ENCODE results near the gene GRM4.
"Not testable (repeated sequence)": the region's sequence is repeated elsewhere in the genome, so short reads cannot be mapped to it uniquely, and the experiment has no call there.

The GRM4 gene

GRCh38 chr6:34018026-34018425 is 127.9 kb downstream of the GRM4 start:
- Histone ChIP-seq H3K36me3 (ENCODE audit: insufficient read depth, low read depth, low read length) (no peaks in the 10 kb centered on the region), H3K4me3 (ENCODE audit: low read length) (no peak overlapping the region), H3K27ac (ENCODE audit: low read length) (no peak overlapping the region), H3K9me3 (ENCODE audit: insufficient read depth, low read depth, low read length) (no peaks in the 10 kb centered on the region), H3K27me3 (ENCODE audit: insufficient read depth, low read length) (peaks cover 34% of the 10 kb centered on the region), H3K4me1 (ENCODE audit: insufficient read depth, low read length) (no peaks in the 10 kb centered on the region), H3K9ac (ENCODE audit: low read depth, low read length) (no peak overlapping the region)

- H3K36me3 ChIP-seq (ENCODE audit: insufficient read depth, low read depth, low read length): no peaks in the 10 kb centered on the region
- no peak overlapping the region for H3K9ac ChIP-seq (ENCODE audit: low read depth, low read length)
- H3K4me1 ChIP-seq (ENCODE audit: insufficient read depth, low read length): no peaks in the 10 kb centered on the region
- H3K4me3 ChIP-seq (ENCODE audit: low read length): no peak overlapping the region
- H3K27ac ChIP-seq (ENCODE audit: low read length): no peak overlapping the region
- peaks cover 41% of the 10 kb centered on the region for H3K27me3 ChIP-seq (ENCODE audit: insufficient read depth, low read length)
- H3K9me3 ChIP-seq (ENCODE audit: insufficient read depth, low read depth, low read length): no peaks in the 10 kb centered on the region
Measured at GRCh38 chr6:34017106-34017805, 128.6 kb downstream of the GRM4 start.

- not testable (repeated sequence) for H3K9me3 ChIP-seq (ENCODE audit: insufficient read depth, low read depth, low read length); H3K9ac ChIP-seq (ENCODE audit: low read depth, low read length); H3K4me3 ChIP-seq (ENCODE audit: low read length); H3K36me3 ChIP-seq (ENCODE audit: insufficient read depth, low read depth, low read length); H3K4me1 ChIP-seq (ENCODE audit: insufficient read depth, low read length); H3K27ac ChIP-seq (ENCODE audit: low read length)
- H3K27me3 ChIP-seq (ENCODE audit: insufficient read depth, low read length): peaks cover 47% of the 10 kb centered on the region
Measured at GRCh38 chr6:34016573-34016972, 129.3 kb downstream of the GRM4 start.

- Histone ChIP-seq H3K36me3 (ENCODE audit: insufficient read depth, low read depth, low read length) (no peaks in the 10 kb centered on the region), H3K27ac (ENCODE audit: low read length) (no peak overlapping the region), H3K4me1 (ENCODE audit: insufficient read depth, low read length) (no peaks in the 10 kb centered on the region), H3K9me3 (ENCODE audit: insufficient read depth, low read depth, low read length) (no peaks in the 10 kb centered on the region), H3K27me3 (ENCODE audit: insufficient read depth, low read length) (peaks cover 57% of the 10 kb centered on the region), H3K9ac (ENCODE audit: low read depth, low read length) (no peak overlapping the region), H3K4me3 (ENCODE audit: low read length) (no peak overlapping the region)
Measured at GRCh38 chr6:34015586-34015985, 130.3 kb downstream of the GRM4 start.

- Histone ChIP-seq H3K4me1 (ENCODE audit: insufficient read depth, low read length) (no peaks in the 10 kb centered on the region; the same call in 1 of the 2 replicates), H3K27ac (ENCODE audit: low read length) (no peak overlapping the region), H3K9ac (ENCODE audit: low read depth, low read length) (no peak overlapping the region), H3K27me3 (ENCODE audit: insufficient read depth, low read length) (peaks cover 95% of the 10 kb centered on the region), H3K4me3 (ENCODE audit: low read length) (no peak overlapping the region), H3K36me3 (ENCODE audit: insufficient read depth, low read depth, low read length) (no peaks in the 10 kb centered on the region), H3K9me3 (ENCODE audit: insufficient read depth, low read depth, low read length) (no peaks in the 10 kb centered on the region)
Measured at GRCh38 chr6:34011264-34011663, 134.6 kb downstream of the GRM4 start.

- Histone ChIP-seq H3K36me3 (ENCODE audit: insufficient read depth, low read depth, low read length) (no peaks in the 10 kb centered on the region), H3K9ac (ENCODE audit: low read depth, low read length) (0 out of 2 replicates have a peak overlapping the region, but pooled peaks have one; percentile 2), H3K27me3 (ENCODE audit: insufficient read depth, low read length) (peaks cover 97% of the 10 kb centered on the region), H3K4me3 (ENCODE audit: low read length) (peak overlapping the region; percentile 9; the same call in 1 of the 2 replicates), H3K4me1 (ENCODE audit: insufficient read depth, low read length) (peaks cover 10% of the 10 kb centered on the region), H3K9me3 (ENCODE audit: insufficient read depth, low read depth, low read length) (no peaks in the 10 kb centered on the region), H3K27ac (ENCODE audit: low read length) (no peak overlapping the region)
Measured at GRCh38 chr6:34005901-34006531, 139.9 kb downstream of the GRM4 start.

GRCh38 chr6:34004706-34005105 is 141.2 kb downstream of the GRM4 start:
- no peak overlapping the region for H3K4me3 ChIP-seq (ENCODE audit: low read length)
- no peak overlapping the region for H3K27ac ChIP-seq (ENCODE audit: low read length)
- H3K4me1 ChIP-seq (ENCODE audit: insufficient read depth, low read length): peaks cover 10% of the 10 kb centered on the region
- H3K9me3 ChIP-seq (ENCODE audit: insufficient read depth, low read depth, low read length): no peaks in the 10 kb centered on the region
- H3K9ac ChIP-seq (ENCODE audit: low read depth, low read length): no peak overlapping the region
- H3K36me3 ChIP-seq (ENCODE audit: insufficient read depth, low read depth, low read length): no peaks in the 10 kb centered on the region
- H3K27me3 ChIP-seq (ENCODE audit: insufficient read depth, low read length): peaks cover 97% of the 10 kb centered on the region

- Histone ChIP-seq H3K4me1 (ENCODE audit: insufficient read depth, low read length) (peaks cover 10% of the 10 kb centered on the region), H3K9me3 (ENCODE audit: insufficient read depth, low read depth, low read length) (no peaks in the 10 kb centered on the region), H3K27me3 (ENCODE audit: insufficient read depth, low read length) (peaks cover 94% of the 10 kb centered on the region), H3K9ac (ENCODE audit: low read depth, low read length) (no peak overlapping the region), H3K27ac (ENCODE audit: low read length) (no peak overlapping the region), H3K4me3 (ENCODE audit: low read length) (no peak overlapping the region), H3K36me3 (ENCODE audit: insufficient read depth, low read depth, low read length) (no peaks in the 10 kb centered on the region)
Measured at GRCh38 chr6:34003962-34004361, 141.9 kb downstream of the GRM4 start.

GRCh38 chr6:34001706-34002621 is 143.9 kb downstream of the GRM4 start:
- H3K36me3 ChIP-seq (ENCODE audit: insufficient read depth, low read depth, low read length): no peaks in the 10 kb centered on the region
- H3K27me3 ChIP-seq (ENCODE audit: insufficient read depth, low read length): peaks cover 74% of the 10 kb centered on the region
- no peak overlapping the region for H3K27ac ChIP-seq (ENCODE audit: low read length)
- H3K9ac ChIP-seq (ENCODE audit: low read depth, low read length): no peak overlapping the region
- no peaks in the 10 kb centered on the region for H3K9me3 ChIP-seq (ENCODE audit: insufficient read depth, low read depth, low read length)
- peaks cover 10% of the 10 kb centered on the region for H3K4me1 ChIP-seq (ENCODE audit: insufficient read depth, low read length)
- H3K4me3 ChIP-seq (ENCODE audit: low read length): no peak overlapping the region

GRCh38 chr6:34000281-34000680 is 145.6 kb downstream of the GRM4 start:
- H3K4me1 ChIP-seq (ENCODE audit: insufficient read depth, low read length): peaks cover under 1% of the 10 kb centered on the region
- no peak overlapping the region for H3K9ac ChIP-seq (ENCODE audit: low read depth, low read length)
- peaks cover 67% of the 10 kb centered on the region for H3K27me3 ChIP-seq (ENCODE audit: insufficient read depth, low read length)
- no peaks in the 10 kb centered on the region for H3K9me3 ChIP-seq (ENCODE audit: insufficient read depth, low read depth, low read length)
- H3K27ac ChIP-seq (ENCODE audit: low read length): no peak overlapping the region
- no peaks in the 10 kb centered on the region for H3K36me3 ChIP-seq (ENCODE audit: insufficient read depth, low read depth, low read length)
- no peak overlapping the region for H3K4me3 ChIP-seq (ENCODE audit: low read length)

GRCh38 chr6:33999567-33999966 is 146.3 kb downstream of the GRM4 start:
- no peak overlapping the region for H3K27ac ChIP-seq (ENCODE audit: low read length)
- no peaks in the 10 kb centered on the region for H3K4me1 ChIP-seq (ENCODE audit: insufficient read depth, low read length)
- no peaks in the 10 kb centered on the region for H3K9me3 ChIP-seq (ENCODE audit: insufficient read depth, low read depth, low read length)
- H3K4me3 ChIP-seq (ENCODE audit: low read length): no peak overlapping the region
- peaks cover 61% of the 10 kb centered on the region for H3K27me3 ChIP-seq (ENCODE audit: insufficient read depth, low read length)
- H3K9ac ChIP-seq (ENCODE audit: low read depth, low read length): no peak overlapping the region
- no peaks in the 10 kb centered on the region for H3K36me3 ChIP-seq (ENCODE audit: insufficient read depth, low read depth, low read length)

Data from iPS-20b (cell line).